NCI-H1048 (cell line): ENCODE results near the gene TRIP6.
"Not testable (repeated sequence)": the region's sequence is repeated elsewhere in the genome, so short reads cannot be mapped to it uniquely, and the experiment has no call there.

Experiments used
- DNase-seq: peaks from one replicate; lab custom pipeline; 2025; lab: John Stamatoyannopoulos, UW

TRIP6 gene

DNA sequence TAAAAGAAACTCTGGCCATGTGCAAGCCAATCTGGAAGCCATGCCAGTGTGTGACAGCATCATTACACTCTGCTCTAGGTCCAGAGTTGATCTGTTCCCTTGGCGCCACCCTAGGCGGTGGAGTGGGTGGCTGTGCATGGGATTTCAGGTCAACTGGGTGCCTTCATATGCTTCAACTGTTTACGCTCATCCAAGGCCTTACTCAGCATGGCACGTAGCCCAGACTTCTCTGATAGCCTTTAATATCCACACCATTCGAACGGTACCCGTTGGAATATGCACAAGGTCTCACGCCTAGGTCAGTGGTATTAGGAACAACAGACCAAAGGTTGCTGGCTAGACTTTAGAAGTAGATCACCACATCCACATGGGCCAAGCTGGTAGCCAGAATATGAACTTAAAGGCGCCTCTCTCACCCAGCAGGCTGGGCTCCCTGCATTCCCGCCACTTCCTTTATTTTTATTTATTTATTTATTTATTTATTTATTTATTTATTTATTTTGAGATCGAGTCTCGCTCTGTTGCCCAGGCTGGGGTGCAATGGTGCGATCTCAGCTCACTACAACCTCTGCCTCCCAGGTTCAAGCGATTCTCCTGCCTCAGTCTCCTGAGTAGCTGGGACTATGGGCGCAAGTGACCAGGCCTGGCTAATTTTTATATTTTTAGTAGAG lies 47.2 kb downstream of the TRIP6 start:
- no peak for DNase-seq

DNA sequence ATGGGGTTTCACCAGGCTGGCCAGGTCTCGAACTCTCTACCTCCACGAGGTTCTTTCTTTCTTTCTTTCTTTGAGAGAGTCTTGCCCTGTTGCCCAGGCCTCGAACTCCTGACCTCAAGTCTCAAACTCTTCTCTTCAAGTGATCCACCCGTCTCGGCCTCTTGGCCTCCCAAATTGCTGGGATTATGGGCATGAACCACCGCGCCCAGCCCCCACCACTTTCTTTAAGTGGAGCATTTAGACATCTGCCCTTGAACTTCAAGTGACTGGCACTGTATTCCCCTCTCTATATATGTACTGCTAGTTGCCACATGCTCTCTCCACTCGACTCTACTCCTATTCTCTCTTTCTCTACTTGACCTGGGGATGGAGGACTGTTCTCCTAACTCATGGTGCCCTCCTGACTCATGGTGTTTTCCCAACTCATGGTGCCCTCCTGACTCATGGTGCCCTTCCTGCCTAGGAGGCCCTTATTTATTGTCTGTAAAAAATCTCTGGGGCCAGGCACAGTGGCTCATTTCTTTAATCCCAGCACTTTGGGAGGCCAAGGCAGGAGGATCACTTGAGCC lies 47.8 kb downstream of the TRIP6 start:
- no peak for DNase-seq

DNA sequence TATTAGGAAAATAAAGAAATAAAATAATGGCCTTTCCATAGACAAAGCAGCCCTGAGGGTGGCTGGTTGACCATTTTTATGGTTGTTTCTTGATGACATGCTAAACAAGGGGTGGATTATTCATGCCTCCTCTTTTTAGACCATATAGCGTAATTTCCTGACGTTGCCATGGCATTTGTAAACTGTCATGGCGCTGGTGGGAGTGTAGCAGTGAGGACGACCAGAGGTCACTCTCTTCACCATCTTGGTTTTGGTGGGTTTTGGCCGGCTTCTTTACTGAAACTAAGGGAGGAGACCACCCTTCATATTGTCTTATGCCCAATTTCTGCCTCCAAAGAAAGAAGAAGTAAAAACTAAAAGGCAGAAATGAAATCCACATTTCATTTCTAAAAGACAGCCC lies 52.1 kb downstream of the TRIP6 start:
- DNase-seq = not testable (repeated sequence)

DNA sequence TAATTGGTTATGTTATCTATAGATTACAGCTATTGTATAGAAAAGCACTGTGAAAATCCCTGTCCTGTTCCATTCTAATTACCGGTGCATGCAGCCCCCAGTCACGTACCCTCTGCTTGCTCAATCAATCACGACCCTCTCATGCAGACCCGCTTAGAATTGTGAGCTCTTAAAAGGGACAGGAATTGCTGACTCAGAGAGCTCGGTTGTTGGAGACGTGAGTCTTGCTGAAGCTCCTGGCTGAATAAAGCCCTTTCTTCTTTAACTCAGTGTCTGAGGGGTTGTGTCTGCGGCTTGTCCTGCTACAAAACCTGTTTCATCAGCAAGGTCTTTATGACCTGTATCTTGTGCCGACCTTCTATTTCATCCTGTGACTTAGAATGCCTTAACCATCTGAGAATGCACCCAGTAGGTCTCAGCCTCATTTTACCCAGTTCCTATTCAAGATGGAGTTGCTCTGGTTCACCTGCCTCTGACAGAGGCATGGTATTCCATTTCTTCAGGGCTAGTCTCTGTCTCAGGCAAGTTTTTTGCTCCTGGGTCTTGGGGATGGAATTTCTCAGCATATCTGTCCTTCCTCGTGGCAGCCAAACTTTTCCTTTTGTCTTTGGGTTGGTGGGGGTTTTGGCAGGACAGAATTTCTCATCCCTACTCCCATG lies 52.7 kb downstream of the TRIP6 start:
- DNase-seq = not testable (repeated sequence)

DNA sequence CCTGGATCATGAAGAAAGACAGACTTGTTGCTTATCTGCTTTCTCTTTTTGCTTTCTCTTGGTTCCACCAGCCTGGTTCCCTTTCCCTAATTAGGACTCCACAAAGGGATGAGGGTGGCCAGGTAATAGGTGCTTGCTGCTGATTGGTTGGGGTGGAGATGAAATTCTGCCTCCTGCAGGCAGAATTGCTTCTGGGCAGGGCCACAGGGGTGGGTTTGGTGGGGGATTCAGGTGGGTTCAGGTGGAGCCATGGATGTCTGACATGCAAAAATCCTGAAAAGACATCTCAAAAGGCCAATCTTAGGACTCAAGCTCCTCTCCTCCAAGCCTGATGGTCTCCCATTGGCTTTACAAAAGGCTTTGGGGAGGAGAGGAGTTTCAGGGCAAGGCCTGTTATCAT lies 53.9 kb downstream of the TRIP6 start:
- DNase-seq = no peak
